Measurements from ENCODE around the gene CXCR1.

The CXCR1 gene

GRCh38 chr2:218149098-218149497, 17.7 kb downstream of the CXCR1 start:
- no peaks in the 10 kb centered on the region for H3K27me3 ChIP-seq
- no peaks in the 10 kb centered on the region for H3K36me3 ChIP-seq
- H3K4me1 ChIP-seq (ENCODE audit: control insufficient read depth in 1 of 2, insufficient read depth in 1 of 2, low read depth in 1 of 2, low read length in 1 of 2), result peaks cover 92 to 96% of the 10 kb centered on the region in 2 experiments
- H3K27ac ChIP-seq, result peak overlapping the region; percentile 96
- TF ChIP-seq CTCF (IDR thresholded peaks at IDR 0.05), result no peak
- no peaks in the 10 kb centered on the region for H3K9me3 ChIP-seq
- no peak overlapping the region for H3K4me3 ChIP-seq (ENCODE audit: low read depth in 1 of 2, low read length in 1 of 2)

- H3K36me3 ChIP-seq, result no peaks in the 10 kb centered on the region
- H3K27me3 ChIP-seq, result no peaks in the 10 kb centered on the region
- peaks cover 90 to 93% of the 10 kb centered on the region in 2 experiments for H3K4me1 ChIP-seq (ENCODE audit: control insufficient read depth in 1 of 2, insufficient read depth in 1 of 2, low read depth in 1 of 2, low read length in 1 of 2)
- peak overlapping the region; percentile 96 for H3K27ac ChIP-seq
- no peak for TF ChIP-seq CTCF (IDR thresholded peaks at IDR 0.05)
- H3K4me3 ChIP-seq (ENCODE audit: low read depth in 1 of 2, low read length in 1 of 2), result peak overlapping the region in 1 of 2 experiments; percentile 37
- H3K9me3 ChIP-seq, result no peaks in the 10 kb centered on the region
Measured at GRCh38 chr2:218146056-218146455, 20.7 kb downstream of the CXCR1 start.

GRCh38 chr2:218145124-218145523, 21.6 kb downstream of the CXCR1 start:
- TF ChIP-seq CTCF (IDR thresholded peaks at IDR 0.05), result no peak
- Histone ChIP-seq H3K36me3 (no peaks in the 10 kb centered on the region), H3K4me1 (ENCODE audit: control insufficient read depth in 1 of 2, insufficient read depth in 1 of 2, low read depth in 1 of 2, low read length in 1 of 2) (peaks cover 90% of the 10 kb centered on the region in 2 experiments), H3K4me3 (ENCODE audit: low read depth in 1 of 2, low read length in 1 of 2) (peak overlapping the region; percentile 32 to 37), H3K27ac (peak overlapping the region; percentile 96), H3K9me3 (no peaks in the 10 kb centered on the region), H3K27me3 (no peaks in the 10 kb centered on the region)

GRCh38 chr2:218138047-218138446, 28.7 kb downstream of the CXCR1 start:
- no peak for TF ChIP-seq CTCF (IDR thresholded peaks at IDR 0.05)
- Histone ChIP-seq H3K4me3 (ENCODE audit: low read depth in 1 of 2, low read length in 1 of 2) (peak overlapping the region; percentile 47 to 61), H3K27ac (peak overlapping the region; percentile 93), H3K4me1 (ENCODE audit: control insufficient read depth in 1 of 2, insufficient read depth in 1 of 2, low read depth in 1 of 2, low read length in 1 of 2) (peaks cover 86 to 89% of the 10 kb centered on the region in 2 experiments), H3K36me3 (peaks cover 69% of the 10 kb centered on the region), H3K9me3 (no peaks in the 10 kb centered on the region), H3K27me3 (no peaks in the 10 kb centered on the region)

- no peak for TF ChIP-seq CTCF (IDR thresholded peaks at IDR 0.05)
- Histone ChIP-seq H3K36me3 (peaks cover 74% of the 10 kb centered on the region), H3K27me3 (no peaks in the 10 kb centered on the region), H3K9me3 (no peaks in the 10 kb centered on the region), H3K4me3 (ENCODE audit: low read depth in 1 of 2, low read length in 1 of 2) (peak overlapping the region; percentile 47 to 61), H3K27ac (peak overlapping the region; percentile 93), H3K4me1 (ENCODE audit: control insufficient read depth in 1 of 2, insufficient read depth in 1 of 2, low read depth in 1 of 2, low read length in 1 of 2) (peaks cover 86 to 89% of the 10 kb centered on the region in 2 experiments)
Measured at GRCh38 chr2:218137514-218137913, 29.2 kb downstream of the CXCR1 start.

- Histone ChIP-seq H3K4me3 (ENCODE audit: low read depth in 1 of 2, low read length in 1 of 2) (peak overlapping the region; percentile 79 to 95), H3K36me3 (peaks cover 88% of the 10 kb centered on the region), H3K27me3 (no peaks in the 10 kb centered on the region), H3K9me3 (no peaks in the 10 kb centered on the region), H3K27ac (peak overlapping the region; percentile 93), H3K4me1 (ENCODE audit: control insufficient read depth in 1 of 2, insufficient read depth in 1 of 2, low read depth in 1 of 2, low read length in 1 of 2) (peaks cover 61 to 99% of the 10 kb centered on the region in 2 experiments)
- TF ChIP-seq CTCF (IDR thresholded peaks at IDR 0.05), result no peak
Measured at GRCh38 chr2:218130822-218131221, 35.9 kb downstream of the CXCR1 start.
